ENCODE measurements around the gene PEX10. TPM values are rescaled to one million over a fixed set of nuclear protein-coding genes. Genes with fewer than 3 reads are reported as not detected.

PEX10 gene
- total and polyA plus RNA-seq, 2 experiments from 2014 or later, result 24.7 to 25.5 TPM

DNA sequence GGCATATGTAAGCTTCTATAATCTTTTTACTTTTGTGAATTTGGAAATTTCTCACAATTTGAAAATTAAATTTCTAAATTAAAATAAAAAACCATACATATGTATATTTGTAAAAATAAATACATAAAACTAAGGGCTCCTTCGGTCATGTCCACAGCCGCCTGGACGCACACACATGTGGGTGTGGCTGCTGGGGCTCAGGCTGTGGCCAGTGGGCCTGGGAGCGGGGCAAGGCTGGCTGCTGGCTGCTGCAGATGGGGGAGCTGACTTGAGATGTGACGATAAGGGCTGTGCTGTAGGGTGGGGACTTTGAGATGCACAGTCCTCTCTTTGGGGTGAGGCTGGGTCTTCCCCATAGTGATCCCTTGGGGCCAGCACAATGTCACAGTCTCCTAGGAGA is 15.9 kb downstream of the PEX10 start:
- no peak overlapping the region for H2AFZ ChIP-seq
- H3K9me2 ChIP-seq (replicated peaks; ENCODE audit: insufficient read depth), result no peaks in the 10 kb centered on the region
- no peak overlapping the region for H3K4me2 ChIP-seq
- H3K4me3 ChIP-seq, result no peak overlapping the region
- H3K36me3 ChIP-seq (replicated peaks; ENCODE audit: insufficient read depth, low read depth), result no peaks in the 10 kb centered on the region
- H4K20me1 ChIP-seq (ENCODE audit: insufficient read depth, poor library complexity, severe bottlenecking), result peaks cover 30% of the 10 kb centered on the region
- 97% methylated on average over 5 of the region's 5 CpGs for WGBS (ENCODE audit: low lambda C conversion rate, missing lambda C conversion rate)
- H3K27ac ChIP-seq, result no peak overlapping the region
- H3K4me1 ChIP-seq (ENCODE audit: insufficient read depth), result peaks cover 21% of the 10 kb centered on the region
- no peak for DNase-seq (ENCODE audit: low spot score)
- TF ChIP-seq EZH2 (IDR thresholded peaks at IDR 0.05; ENCODE audit: borderline replicate concordance) (no peak), EZH2phosphoT487 (IDR thresholded peaks at IDR 0.05; ENCODE audit: low read depth, severe bottlenecking, unreplicated experiment) (no peak), CTCF (IDR thresholded peaks at IDR 0.05; ENCODE audit: poor library complexity) (no peak)
- no peaks in the 10 kb centered on the region for H3K27me3 ChIP-seq
- H3K79me2 ChIP-seq, result peaks cover 80% of the 10 kb centered on the region
- no peaks in the 10 kb centered on the region for H3K9me3 ChIP-seq (ENCODE audit: low read depth)

- peaks cover 30% of the 10 kb centered on the region for H4K20me1 ChIP-seq (ENCODE audit: insufficient read depth, poor library complexity, severe bottlenecking)
- no peaks in the 10 kb centered on the region for H3K9me2 ChIP-seq (replicated peaks; ENCODE audit: insufficient read depth)
- no peak overlapping the region for H2AFZ ChIP-seq
- 93% methylated on average over 17 of the region's 17 CpGs for WGBS (ENCODE audit: low lambda C conversion rate, missing lambda C conversion rate)
- H3K27me3 ChIP-seq, result no peaks in the 10 kb centered on the region
- no peak for DNase-seq (ENCODE audit: low spot score)
- H3K9me3 ChIP-seq (ENCODE audit: low read depth), result no peaks in the 10 kb centered on the region
- no peaks in the 10 kb centered on the region for H3K36me3 ChIP-seq (replicated peaks; ENCODE audit: insufficient read depth, low read depth)
- H3K4me2 ChIP-seq, result no peak overlapping the region
- peaks cover 80% of the 10 kb centered on the region for H3K79me2 ChIP-seq
- peaks cover 21% of the 10 kb centered on the region for H3K4me1 ChIP-seq (ENCODE audit: insufficient read depth)
- TF ChIP-seq EZH2 (IDR thresholded peaks at IDR 0.05; ENCODE audit: borderline replicate concordance), result no peak
- no peak for TF ChIP-seq CTCF (IDR thresholded peaks at IDR 0.05; ENCODE audit: poor library complexity)
- TF ChIP-seq EZH2phosphoT487 (IDR thresholded peaks at IDR 0.05; ENCODE audit: low read depth, severe bottlenecking, unreplicated experiment), result no peak
- no peak overlapping the region for H3K4me3 ChIP-seq
- no peak overlapping the region for H3K27ac ChIP-seq
These were observed 16.3 kb downstream of the PEX10 start for GRCh38 chr1:2396059-2396458.

GRCh38 chr1:2395245-2395644 is 17.1 kb downstream of the PEX10 start:
- H3K4me2 ChIP-seq, result no peak overlapping the region
- H3K79me2 ChIP-seq, result peaks cover 88% of the 10 kb centered on the region
- no peak overlapping the region for H3K4me3 ChIP-seq
- DNase-seq (ENCODE audit: low spot score), result no peak
- H4K20me1 ChIP-seq (ENCODE audit: insufficient read depth, poor library complexity, severe bottlenecking), result peaks cover 30% of the 10 kb centered on the region
- TF ChIP-seq CTCF (IDR thresholded peaks at IDR 0.05; ENCODE audit: poor library complexity) (no peak), EZH2 (IDR thresholded peaks at IDR 0.05; ENCODE audit: borderline replicate concordance) (no peak), EZH2phosphoT487 (IDR thresholded peaks at IDR 0.05; ENCODE audit: low read depth, severe bottlenecking, unreplicated experiment) (no peak)
- no peaks in the 10 kb centered on the region for H3K9me2 ChIP-seq (replicated peaks; ENCODE audit: insufficient read depth)
- no peak overlapping the region for H2AFZ ChIP-seq
- no peaks in the 10 kb centered on the region for H3K9me3 ChIP-seq (ENCODE audit: low read depth)
- 93% methylated on average over 10 of the region's 10 CpGs for WGBS (ENCODE audit: low lambda C conversion rate, missing lambda C conversion rate)
- no peaks in the 10 kb centered on the region for H3K36me3 ChIP-seq (replicated peaks; ENCODE audit: insufficient read depth, low read depth)
- H3K4me1 ChIP-seq (ENCODE audit: insufficient read depth), result peaks cover 25% of the 10 kb centered on the region
- no peak overlapping the region for H3K27ac ChIP-seq
- H3K27me3 ChIP-seq, result no peaks in the 10 kb centered on the region

GRCh38 chr1:2394761-2395160 is 17.6 kb downstream of the PEX10 start:
- WGBS (ENCODE audit: low lambda C conversion rate, missing lambda C conversion rate), result 92% methylated on average over 11 of the region's 11 CpGs
- no peaks in the 10 kb centered on the region for H3K36me3 ChIP-seq (replicated peaks; ENCODE audit: insufficient read depth, low read depth)

More at GRCh38 chr1:2394761-2395160, 17.6 kb downstream of the PEX10 start:
- Histone ChIP-seq H3K4me3 (no peak overlapping the region), H3K9me2 (replicated peaks; ENCODE audit: insufficient read depth) (no peaks in the 10 kb centered on the region), H3K4me2 (peak overlapping the region; percentile 91), H3K79me2 (peaks cover 87% of the 10 kb centered on the region), H3K27ac (no peak overlapping the region), H4K20me1 (ENCODE audit: insufficient read depth, poor library complexity, severe bottlenecking) (peaks cover 30% of the 10 kb centered on the region), H3K9me3 (ENCODE audit: low read depth) (no peaks in the 10 kb centered on the region), H3K27me3 (no peaks in the 10 kb centered on the region), H2AFZ (no peak overlapping the region), H3K4me1 (ENCODE audit: insufficient read depth) (peaks cover 25% of the 10 kb centered on the region)
- no peak for DNase-seq (ENCODE audit: low spot score)
- TF ChIP-seq CTCF (IDR thresholded peaks at IDR 0.05; ENCODE audit: poor library complexity), result no peak
- TF ChIP-seq EZH2 (IDR thresholded peaks at IDR 0.05; ENCODE audit: borderline replicate concordance), result no peak
- no peak for TF ChIP-seq EZH2phosphoT487 (IDR thresholded peaks at IDR 0.05; ENCODE audit: low read depth, severe bottlenecking, unreplicated experiment)

All from hepatocyte (in vitro differentiated cells).